Endothelial cell of umbilical vein (primary cell): ENCODE results near the gene CARNS1. TPM values are rescaled to one million over a fixed set of nuclear protein-coding genes. Genes with fewer than 3 reads are reported as not detected.

Source experiments
- BruUV-seq: library from RNA; stranded (reverse); fragments of 400-500 nt; replicated peaks from 2 replicates; lab custom pipeline; 2021; lab: Mats Ljungman, UMichigan
- CTCF ChIA-PET: fragments of 300-600, 350-600 bp; sonication (Branson Sonifier 250); formaldehyde crosslinking; loops from one replicate; lab custom pipeline; 2021; ENCODE audit warnings: antibody characterized with exemption, inconsistent platforms; lab: Charles Lee
- POLR2A ChIA-PET: fragments of 300-600, 350-600 bp; sonication (Branson Sonifier 250); formaldehyde crosslinking; loops from one replicate; lab custom pipeline; 2021; ENCODE audit warnings: antibody characterized with exemption, inconsistent platforms; lab: Charles Lee
- DNase-seq: peaks from one replicate; pipeline ENCODE4 v3.0.0-alpha.2; 2011; ENCODE audit warnings: low read depth, low spot score
- FAIRE-seq: peaks from 2 replicates; lab custom pipeline; 2011; peaks lifted over from hg19 to GRCh38; lab: Jason Lieb, UNC
- H2AFZ ChIP-seq: 2 replicates; pipeline ENCODE4 v1.6.0; 2012; ENCODE audit warnings: low read depth, low read length, control low read depth, inconsistent platforms
- H3K27ac ChIP-seq: 2 replicates; pipeline ENCODE4 v1.5.1; 2011; ENCODE audit warnings: low read depth, mild to moderate bottlenecking, control low read depth, low read length, moderate library complexity; ENCODE audit not compliant: insufficient read depth
- H3K27me3 ChIP-seq, 2 experiments: 2 replicates each; pipeline versions ENCODE4 v1.6.0 to v1.6.1; 2011; ENCODE audit warnings: low read length in 2 of 2, mixed read lengths in 1 of 2; ENCODE audit not compliant: control insufficient read depth in 2 of 2, insufficient read depth in 2 of 2
- H3K36me3 ChIP-seq, 2 experiments: 2 replicates in 1 of 2; 3 replicates in 1 of 2; pipeline ENCODE4 v1.5.1; 2011; ENCODE audit warnings: low read length in 2 of 2, mild to moderate bottlenecking in 1 of 2, moderate library complexity in 1 of 2; ENCODE audit not compliant: control insufficient read depth in 2 of 2, insufficient read depth in 2 of 2; ENCODE audit errors: extremely low read depth in 1 of 2
- H3K4me1 ChIP-seq: 3 replicates; pipeline ENCODE4 v1.5.1; 2011; ENCODE audit warnings: mild to moderate bottlenecking, low read length; ENCODE audit not compliant: control insufficient read depth, insufficient read depth; ENCODE audit errors: extremely low read depth
- H3K4me2 ChIP-seq: 2 replicates; pipeline ENCODE4 v1.6.1; 2011; ENCODE audit warnings: low read length, control low read depth, mixed read lengths; ENCODE audit not compliant: insufficient read depth
- H3K4me3 ChIP-seq, 3 experiments: fragments of 200-600 bp in 1 of 3; sonication (generic), shearing (Covaris generic) in 1 of 3; replicated peaks in 1 of 3; 2 replicates each; pipeline ENCODE4 v1.5.1; 2011 to 2016; ENCODE audit warnings: control low read depth in 3 of 3, low read length in 3 of 3, mild to moderate bottlenecking in 2 of 3, inconsistent platforms in 1 of 3, low read depth in 1 of 3, moderate library complexity in 1 of 3; ENCODE audit not compliant: insufficient read depth in 1 of 3
- H3K79me2 ChIP-seq: 2 replicates; pipeline ENCODE4 v1.6.0; 2012; ENCODE audit warnings: low read length, inconsistent platforms; ENCODE audit not compliant: control insufficient read depth, insufficient read depth
- H3K9ac ChIP-seq: replicated peaks from 2 replicates; pipeline ENCODE3; 2011; ENCODE audit warnings: low read length, control low read depth; ENCODE audit not compliant: insufficient read depth; ENCODE audit errors: extremely low read depth
- H3K9me1 ChIP-seq: replicated peaks from 3 replicates; pipeline ENCODE4 v1.6.0; 2011; ENCODE audit warnings: mild to moderate bottlenecking, low read length; ENCODE audit not compliant: control insufficient read depth, insufficient read depth; ENCODE audit errors: extremely low read depth
- H3K9me3 ChIP-seq: replicated peaks from 2 replicates; pipeline ENCODE4 v1.5.1; 2012; ENCODE audit warnings: low read length, inconsistent platforms; ENCODE audit not compliant: control insufficient read depth, insufficient read depth
- H4K20me1 ChIP-seq: replicated peaks from 2 replicates; pipeline ENCODE3; 2011; ENCODE audit warnings: mild to moderate bottlenecking, low read length; ENCODE audit not compliant: control insufficient read depth, insufficient read depth; ENCODE audit errors: extremely low read depth
- EZH2 ChIP-seq: IDR thresholded peaks from 2 replicates; pipeline ENCODE4 v1.6.1; 2012; ENCODE audit warnings: borderline replicate concordance, low read depth, mild to moderate bottlenecking, moderate library complexity, low read length, inconsistent platforms; ENCODE audit not compliant: severe bottlenecking
- FOS ChIP-seq: IDR thresholded peaks from 2 replicates; pipeline ENCODE4 v1.6.1; 2011; ENCODE audit warnings: mild to moderate bottlenecking, low read length, moderate library complexity, borderline replicate concordance; ENCODE audit not compliant: insufficient read depth
- GATA2 ChIP-seq: IDR thresholded peaks from 2 replicates; pipeline ENCODE4 v1.7.0; 2011; ENCODE audit warnings: low read depth, mild to moderate bottlenecking, moderate library complexity, mixed read lengths, low read length; ENCODE audit not compliant: insufficient read length, insufficient read depth
- MYC ChIP-seq: IDR thresholded peaks from one replicate; pipeline ENCODE4 v1.6.1; 2011; ENCODE audit warnings: mild to moderate bottlenecking, low read depth, low read length
- POLR2A ChIP-seq: IDR thresholded peaks from 2 replicates; pipeline ENCODE4 v1.6.1; 2012; ENCODE audit warnings: low read depth, mild to moderate bottlenecking, control low read depth, low read length
- POLR2AphosphoS5 ChIP-seq: IDR thresholded peaks from 2 replicates; pipeline ENCODE4 v1.6.1; 2012; ENCODE audit warnings: low read depth, mild to moderate bottlenecking, control low read depth, low read length, moderate library complexity; ENCODE audit not compliant: insufficient read depth
- dilution Hi-C: fragments of 300-500 bp; cut with MboI; formaldehyde crosslinking; loops from one replicate; pipeline ENCODE4 v1.15.0; 2019; ENCODE audit warnings: low sequenced_read_pairs; ENCODE audit not compliant: extremely low pct_ligation_motif_present
- intact Hi-C: fragments of 100-400 bp; cut with micrococcal nuclease; formaldehyde crosslinking; loops from one replicate; pipeline ENCODE4 v1.10.0; 2022
- polyA plus RNA-seq, 4 experiments: library from polyadenylated mRNA; depleted of rRNA in 3 of 4; stranded (reverse) in 3 of 4; unstranded in 1 of 4; fragments of >200 nt; gene quantifications; 2 replicates each; pipeline versions ENCODE4 v1.2.1 to v1.2.3, GENCODE V29; 2011 to 2012; ENCODE audit warnings: missing spikeins in 1 of 4
- total RNA-seq: library from RNA; stranded (reverse); gene quantifications from 2 replicates; pipeline ENCODE4 v1.2.3, GENCODE V29; 2021

Gene CARNS1
- total and polyA plus RNA-seq, 2 donors (not counting 3 experiments of a cell fraction or from before 2014, with no cell fraction given), result 0.14 to 0.35 TPM

GRCh38 chr11:67436459-67437081 is 21.1 kb downstream of the CARNS1 start:
- FAIRE-seq (no peak), DNase-seq (no peak)
- ChIA-PET POLR2A (interaction anchor here (0.6 kb wide), 1 partner anchor 24 kb away, joined by 6 read pairs; no protein-coding TSS in a partner anchor), CTCF (interaction anchor here (1.6 kb wide), 1 partner anchor 35 kb away, joined by 9 read pairs; the partner anchor contains the start of gene PPP1CA)
- Histone ChIP-seq H3K27me3 (no peaks in the 10 kb centered on the region), H3K4me3 (no peak overlapping the region), H3K27ac (no peak overlapping the region), H3K9me1 (no peaks in the 10 kb centered on the region), H3K4me2 (no peak overlapping the region), H3K36me3 (peaks cover 0 to 46% of the 10 kb centered on the region in 2 experiments), H2AFZ (no peak overlapping the region), H3K9me3 (no peaks in the 10 kb centered on the region), H4K20me1 (no peaks in the 10 kb centered on the region), H3K79me2 (no peaks in the 10 kb centered on the region), H3K4me1 (no peaks in the 10 kb centered on the region), H3K9ac (no peak overlapping the region)
- BruUV-seq, result no TSS peak
- intact Hi-C loops (loop anchor here (1.0 kb wide), 1 partner anchor 34 kb away; no protein-coding TSS in a partner anchor), dilution Hi-C loops (no loop called here)
- TF ChIP-seq POLR2A, result no peak
- no peak for TF ChIP-seq POLR2AphosphoS5
- TF ChIP-seq EZH2, result no peak
- no peak for TF ChIP-seq MYC
- TF ChIP-seq FOS, result no peak
- no peak for TF ChIP-seq GATA2
